HG03460 (cell line): ENCODE results near the gene KCTD19.

ENCODE experiments used
- ATAC-seq: cut with Tn5 transposase; IDR thresholded peaks from one replicate; pipeline ENCODE4 v1.9.1; 2021; ENCODE audit not compliant: unreplicated experiment

The KCTD19 gene

DNA sequence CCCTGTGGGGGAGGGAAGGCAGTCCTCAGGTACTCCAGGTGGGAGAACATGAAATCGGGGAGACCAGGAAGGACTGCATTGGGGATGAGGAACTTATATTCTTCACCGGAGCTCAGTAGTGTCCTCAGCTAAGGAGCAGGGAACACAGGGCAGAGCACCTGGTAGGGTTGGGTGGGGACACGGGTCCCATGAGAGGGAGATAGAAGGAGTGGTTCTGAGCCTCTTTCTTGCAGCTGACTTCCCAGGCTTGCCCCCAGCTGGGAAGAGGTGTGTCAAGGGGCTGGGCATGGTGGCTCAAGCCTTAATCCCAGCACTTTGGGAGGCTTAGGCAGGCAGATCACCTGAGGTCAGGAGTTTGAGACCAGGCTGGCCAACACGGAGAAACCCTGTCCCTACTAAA lies 81.4 kb downstream of the KCTD19 start:
- ATAC-seq, result no peak

DNA sequence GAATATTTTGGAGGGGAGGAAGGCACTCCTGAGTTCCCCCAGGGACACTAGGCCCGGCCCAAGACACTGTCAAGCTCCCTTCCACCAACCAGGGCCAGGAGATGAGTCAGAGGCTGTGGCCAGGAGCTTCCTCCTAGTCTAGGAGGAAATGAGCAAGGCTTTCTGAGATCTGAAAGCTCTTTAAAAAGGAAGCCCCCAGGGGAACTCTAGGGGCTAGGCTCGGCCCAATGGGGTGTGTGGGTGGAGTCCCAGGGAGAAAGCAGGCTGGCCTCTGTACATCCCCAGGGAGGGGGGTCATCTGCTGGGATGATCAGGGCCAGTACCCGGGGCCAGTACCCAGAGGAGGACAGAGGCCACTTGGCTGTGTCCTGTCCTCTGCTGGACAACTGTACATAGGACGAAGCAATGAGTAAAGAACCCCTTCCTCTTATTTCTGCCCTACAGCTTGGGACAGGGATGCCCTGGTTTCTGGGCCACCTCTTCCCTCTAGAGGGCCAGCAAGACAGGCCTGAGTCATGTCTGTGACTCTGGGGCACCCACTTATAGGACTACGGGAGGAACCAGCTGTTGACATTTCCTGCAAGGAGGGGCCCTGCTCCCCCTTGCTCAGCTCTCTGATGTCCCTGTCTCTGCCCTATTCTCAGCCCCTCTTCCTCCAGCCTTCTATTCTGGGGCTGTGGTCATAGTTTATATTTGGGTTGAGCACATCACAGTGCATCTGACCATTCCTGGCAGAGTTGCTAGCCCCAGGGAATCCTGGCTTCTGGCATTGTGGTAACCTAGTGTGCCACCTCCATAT lies 82.0 kb downstream of the KCTD19 start:
- ATAC-seq, result peak; percentile 47

DNA sequence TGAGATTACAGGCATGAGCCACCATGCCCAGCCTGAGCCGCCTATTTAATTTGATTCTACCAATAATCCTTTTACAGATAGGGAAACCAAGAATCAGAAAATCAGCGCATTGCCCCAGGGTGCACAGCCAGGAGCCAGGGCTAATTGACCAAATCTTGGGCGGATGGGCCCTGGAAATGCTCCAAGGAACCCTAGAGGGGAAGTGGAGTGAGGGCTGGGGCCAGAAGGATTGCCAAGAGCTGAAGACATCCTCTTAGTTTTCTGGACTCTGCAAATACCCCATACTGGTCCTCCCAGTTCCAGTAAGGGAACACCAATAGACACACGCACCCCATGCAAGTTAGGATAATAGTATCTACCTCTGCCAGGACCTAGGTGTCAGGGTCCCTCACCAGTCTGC lies 83.1 kb downstream of the KCTD19 start:
- no peak for ATAC-seq

DNA sequence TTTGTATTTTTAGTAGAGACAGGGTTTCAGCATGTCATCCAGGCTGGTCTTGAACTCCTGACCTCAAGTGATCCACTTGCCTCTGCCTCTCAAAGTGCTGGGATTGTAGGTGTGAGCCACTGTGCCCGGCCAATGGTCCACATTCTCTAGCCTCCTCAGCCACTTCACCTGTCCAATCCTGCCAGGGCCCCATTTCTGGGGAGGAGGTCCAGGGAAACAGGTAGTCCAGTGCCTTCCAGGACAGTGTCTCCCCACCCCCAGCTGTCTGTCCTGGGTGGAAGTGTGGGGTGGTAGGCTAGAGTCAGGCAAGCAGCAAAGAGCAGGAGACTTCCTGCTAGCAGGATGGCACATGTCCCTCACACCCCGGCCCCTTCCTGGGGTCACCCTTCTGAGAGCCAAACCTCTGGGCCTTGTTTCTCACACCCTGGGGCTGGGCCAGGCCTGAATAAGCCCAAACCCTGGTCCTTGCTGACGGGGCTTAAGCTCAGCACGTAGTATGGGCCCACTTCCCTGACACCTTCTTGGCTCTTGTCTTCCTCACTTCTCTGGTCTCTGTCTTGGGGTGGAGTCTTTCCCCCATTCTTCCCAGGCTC lies 84.3 kb downstream of the KCTD19 start:
- no peak for ATAC-seq

DNA sequence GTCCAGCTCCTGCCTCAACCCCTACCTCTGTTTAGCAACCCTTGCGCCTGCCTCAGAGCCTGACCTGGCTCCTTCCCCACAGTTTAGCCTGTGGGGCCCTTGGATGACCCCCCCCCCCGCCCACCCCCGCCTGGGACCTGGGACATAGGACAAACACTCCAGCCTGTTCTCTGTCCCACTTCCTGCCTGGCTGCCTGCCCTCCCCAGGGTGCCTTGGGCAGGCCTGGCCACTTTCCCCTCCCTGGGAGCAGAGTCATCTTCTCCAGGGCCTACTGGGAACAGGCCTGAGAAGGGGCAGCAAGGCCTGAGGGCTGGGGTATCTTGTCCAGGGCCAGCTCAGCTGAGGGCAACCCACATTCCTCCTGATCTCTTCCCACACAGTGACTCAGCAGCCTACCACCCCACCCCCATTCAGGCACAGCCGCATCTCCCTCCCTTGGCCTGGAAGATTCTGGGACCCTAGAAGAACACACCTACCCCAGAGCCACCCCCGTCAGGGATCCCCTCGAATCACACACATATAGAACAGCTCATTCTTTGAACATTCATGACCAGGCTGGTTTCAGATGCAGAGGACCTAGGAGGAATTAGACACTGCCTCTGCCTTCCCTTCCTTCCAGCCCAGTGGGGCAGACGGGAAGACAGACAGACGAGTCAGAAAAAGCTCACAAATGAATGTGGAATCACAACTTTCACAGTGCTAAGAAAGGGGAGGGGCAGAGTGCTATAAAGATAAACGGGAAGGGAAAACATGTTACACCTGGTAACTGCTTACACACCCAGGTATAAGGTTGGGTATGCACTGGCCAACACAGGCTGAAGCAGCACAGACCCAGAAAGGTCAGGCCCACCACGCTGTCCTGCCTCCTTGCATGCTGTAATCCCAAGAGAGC lies 85.3 kb downstream of the KCTD19 start:
- ATAC-seq, result no peak

DNA sequence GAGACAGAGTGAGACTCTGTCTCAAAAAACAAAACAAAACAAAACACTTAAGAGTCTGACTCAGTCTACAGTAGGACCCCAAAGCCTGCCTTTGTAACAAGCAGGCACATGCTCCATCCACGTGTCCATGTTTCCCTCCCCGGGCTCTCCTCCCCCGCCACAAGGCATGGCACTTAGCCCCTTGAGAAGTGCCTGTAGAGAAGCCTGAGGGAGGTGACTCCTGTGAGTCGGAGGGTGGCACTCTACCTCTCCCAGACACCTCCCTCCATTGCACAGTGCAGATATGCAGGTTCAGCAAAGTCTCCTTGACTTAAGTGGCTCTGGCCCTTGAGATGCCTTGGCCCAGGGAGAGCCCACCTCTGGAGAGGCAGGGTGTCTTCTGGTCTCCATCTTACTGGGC lies 86.0 kb downstream of the KCTD19 start:
- no peak for ATAC-seq
